ENCODE data around the gene TENM4. TPM values are rescaled to one million over a fixed set of nuclear protein-coding genes. Genes with fewer than 3 reads are reported as not detected.

TENM4 gene
- total RNA-seq, 2 experiments from 2014 or later, result not detected

- no peak for ATAC-seq
- Mint-ChIP-seq H3K36me3 (ENCODE audit: low read depth) (no peaks in the 10 kb centered on the region), H3K4me3 (no peak overlapping the region), H3K9me3 (no peaks in the 10 kb centered on the region), H3K27ac (no peak overlapping the region), H3K4me1 (ENCODE audit: low read depth) (no peaks in the 10 kb centered on the region), H3K27me3 (peaks cover 2% of the 10 kb centered on the region)
- intact Hi-C loops (cut with micrococcal nuclease), result no loop called here
- ChIA-PET CTCF (no interaction called here), POLR2A (no interaction called here)
- no peak for DNase-seq
- TF ChIP-seq, protein P1, sequence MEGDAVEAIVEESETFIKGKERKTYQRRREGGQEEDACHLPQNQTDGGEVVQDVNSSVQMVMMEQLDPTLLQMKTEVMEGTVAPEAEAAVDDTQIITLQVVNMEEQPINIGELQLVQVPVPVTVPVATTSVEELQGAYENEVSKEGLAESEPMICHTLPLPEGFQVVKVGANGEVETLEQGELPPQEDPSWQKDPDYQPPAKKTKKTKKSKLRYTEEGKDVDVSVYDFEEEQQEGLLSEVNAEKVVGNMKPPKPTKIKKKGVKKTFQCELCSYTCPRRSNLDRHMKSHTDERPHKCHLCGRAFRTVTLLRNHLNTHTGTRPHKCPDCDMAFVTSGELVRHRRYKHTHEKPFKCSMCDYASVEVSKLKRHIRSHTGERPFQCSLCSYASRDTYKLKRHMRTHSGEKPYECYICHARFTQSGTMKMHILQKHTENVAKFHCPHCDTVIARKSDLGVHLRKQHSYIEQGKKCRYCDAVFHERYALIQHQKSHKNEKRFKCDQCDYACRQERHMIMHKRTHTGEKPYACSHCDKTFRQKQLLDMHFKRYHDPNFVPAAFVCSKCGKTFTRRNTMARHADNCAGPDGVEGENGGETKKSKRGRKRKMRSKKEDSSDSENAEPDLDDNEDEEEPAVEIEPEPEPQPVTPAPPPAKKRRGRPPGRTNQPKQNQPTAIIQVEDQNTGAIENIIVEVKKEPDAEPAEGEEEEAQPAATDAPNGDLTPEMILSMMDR (IDR thresholded peaks at IDR 0.05), result no peak
Observed at GRCh38 chr11:79362206-79362757, 78.5 kb downstream of the TENM4 start.

DNA sequence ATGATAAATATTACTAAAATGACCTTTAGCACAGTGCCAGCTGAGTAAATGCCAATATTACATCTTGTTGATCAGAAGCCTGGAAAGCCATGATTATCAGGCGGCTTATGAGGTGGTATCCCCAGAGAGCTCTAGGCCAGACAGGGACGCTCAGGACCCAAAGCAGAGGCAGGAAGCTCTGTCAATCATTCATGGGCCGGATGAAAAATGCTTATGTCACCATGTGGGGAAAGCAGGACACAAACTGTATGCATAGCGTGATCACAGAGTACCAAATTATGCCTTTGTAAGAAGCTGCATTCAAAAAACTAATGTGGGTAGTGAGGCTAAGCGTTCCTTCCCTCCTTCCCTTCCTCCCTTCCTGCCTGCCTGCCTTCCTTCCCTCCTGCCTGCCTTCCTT, 82.6 kb downstream of the TENM4 start:
- CTCF ChIA-PET, result interaction anchor here (0.6 kb wide), 1 partner anchor 636 kb away, joined by 3 read pairs; no protein-coding TSS in a partner anchor
- no peaks in the 10 kb centered on the region for H3K27me3 Mint-ChIP-seq
- TF ChIP-seq, protein P1 (IDR thresholded peaks at IDR 0.05), result no peak

DNA sequence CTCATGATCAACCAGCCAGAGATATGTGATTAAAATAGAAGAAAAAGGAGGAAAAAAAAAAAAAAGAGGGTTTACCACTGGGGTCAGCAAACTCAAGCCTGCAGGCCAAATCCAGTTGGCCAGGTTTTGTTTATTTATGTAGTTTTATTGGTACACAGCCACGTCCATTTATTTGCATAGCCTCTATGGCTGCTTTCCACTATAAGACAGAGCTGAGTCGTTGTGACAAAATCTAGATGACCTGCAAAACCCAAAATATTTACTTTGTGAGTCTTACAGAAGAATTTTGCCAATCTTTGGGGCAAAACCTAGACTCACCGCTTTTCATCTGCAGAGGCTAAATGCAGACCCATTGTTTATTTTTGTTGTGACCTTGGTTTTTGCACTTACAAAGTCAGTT, 87.1 kb downstream of the TENM4 start:
- H3K9me3 Mint-ChIP-seq, result no peaks in the 10 kb centered on the region
- no peaks in the 10 kb centered on the region for H3K36me3 Mint-ChIP-seq (ENCODE audit: low read depth)
- DNase-seq (no peak), ATAC-seq (no peak)
- no peak overlapping the region for H3K4me3 Mint-ChIP-seq
- H3K27ac Mint-ChIP-seq, result no peak overlapping the region
- TF ChIP-seq, protein P1 (IDR thresholded peaks at IDR 0.05), result no peak
- ChIA-PET CTCF (no interaction called here), POLR2A (no interaction called here)
- H3K27me3 Mint-ChIP-seq, result no peaks in the 10 kb centered on the region
- intact Hi-C loops (cut with micrococcal nuclease), result no loop called here
- H3K4me1 Mint-ChIP-seq (ENCODE audit: low read depth), result no peaks in the 10 kb centered on the region

More for the DNA sequence above, 82.6 kb downstream of the TENM4 start:
- POLR2A ChIA-PET, result interaction anchor here (0.7 kb wide), 1 partner anchor 586 kb away, joined by 3 read pairs; no protein-coding TSS in a partner anchor
- DNase-seq (no peak), ATAC-seq (no peak)
- Mint-ChIP-seq H3K36me3 (ENCODE audit: low read depth) (no peaks in the 10 kb centered on the region), H3K4me1 (ENCODE audit: low read depth) (no peaks in the 10 kb centered on the region), H3K9me3 (no peaks in the 10 kb centered on the region), H3K27ac (no peak overlapping the region), H3K4me3 (no peak overlapping the region)
- intact Hi-C loops (cut with micrococcal nuclease), result no loop called here

DNA sequence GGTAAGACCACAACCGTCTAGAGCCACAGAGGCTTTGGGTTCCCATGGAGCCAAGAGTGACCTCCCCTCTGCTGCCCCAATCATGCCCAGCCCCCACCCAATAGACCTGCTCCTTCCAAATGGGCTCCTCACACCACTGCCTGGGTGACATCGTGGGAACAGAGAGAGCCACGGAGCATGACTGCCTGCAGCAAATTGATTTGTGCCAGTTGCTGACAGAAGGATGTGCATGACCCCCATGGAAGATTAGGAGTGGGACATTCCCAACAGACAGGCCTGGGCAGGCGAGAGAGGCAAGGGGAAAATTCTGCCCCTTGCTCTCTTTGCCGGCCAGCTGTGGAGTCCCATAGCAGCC, 88.5 kb downstream of the TENM4 start:
- no peaks in the 10 kb centered on the region for H3K9me3 Mint-ChIP-seq
- no peak for DNase-seq
- TF ChIP-seq, protein P1 (IDR thresholded peaks at IDR 0.05), result no peak
- intact Hi-C loops (cut with micrococcal nuclease), result no loop called here
- H3K4me3 Mint-ChIP-seq, result no peak overlapping the region
- ChIA-PET POLR2A (no interaction called here), CTCF (no interaction called here)
- H3K27me3 Mint-ChIP-seq, result no peaks in the 10 kb centered on the region
- no peak overlapping the region for H3K27ac Mint-ChIP-seq
- no peaks in the 10 kb centered on the region for H3K4me1 Mint-ChIP-seq (ENCODE audit: low read depth)
- ATAC-seq, result no peak
- H3K36me3 Mint-ChIP-seq (ENCODE audit: low read depth), result no peaks in the 10 kb centered on the region

DNA sequence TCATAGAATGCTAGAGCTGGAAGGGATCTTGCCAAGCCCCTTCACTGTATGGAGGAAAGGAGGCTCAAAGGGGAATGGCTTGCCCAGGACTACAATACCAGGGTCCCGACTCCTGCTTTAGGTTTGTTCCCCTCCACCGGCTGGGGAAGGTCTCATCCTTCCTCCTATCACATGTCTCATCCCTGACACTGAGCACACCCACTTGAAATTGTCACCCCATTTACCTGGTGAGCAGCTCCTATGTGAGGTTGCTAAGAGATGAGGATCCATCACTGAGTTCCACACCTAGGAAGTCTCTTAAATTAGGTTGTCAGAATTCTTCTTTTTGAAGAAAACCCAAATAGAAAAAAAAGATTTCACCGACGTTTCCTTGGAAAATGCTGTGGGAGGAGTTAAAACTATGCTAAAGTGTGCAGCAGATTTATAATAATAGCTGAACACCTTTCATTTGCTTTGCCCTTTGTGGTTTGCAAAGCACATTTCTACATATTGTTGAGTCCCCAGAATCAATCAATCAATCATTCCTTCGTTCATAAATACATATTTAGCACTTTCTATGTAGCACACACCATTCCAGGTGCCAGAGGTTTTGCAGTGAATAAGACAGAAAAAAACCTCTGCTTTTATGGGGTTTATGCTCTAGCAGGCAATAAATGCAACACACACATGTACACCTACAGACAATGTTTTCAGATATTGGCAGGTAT, 91.7 kb downstream of the TENM4 start:
- ChIA-PET CTCF (no interaction called here), POLR2A (no interaction called here)
- Mint-ChIP-seq H3K9me3 (no peaks in the 10 kb centered on the region), H3K36me3 (ENCODE audit: low read depth) (no peaks in the 10 kb centered on the region), H3K4me1 (ENCODE audit: low read depth) (no peaks in the 10 kb centered on the region), H3K27ac (no peak overlapping the region), H3K4me3 (no peak overlapping the region), H3K27me3 (no peaks in the 10 kb centered on the region)
- DNase-seq (no peak), ATAC-seq (no peak)
- intact Hi-C loops (cut with micrococcal nuclease), result no loop called here
- TF ChIP-seq, protein P1 (IDR thresholded peaks at IDR 0.05), result no peak

All from activated CD8-positive, alpha-beta T cell treated with anti-CD3 and anti-CD28 coated beads for 36 hours (primary cell).